Measurements from ENCODE around the gene SLC16A13.

GRCh38 chr17:7029096-7029495, 6.7 kb upstream of the SLC16A13 start:
- no peak for TF ChIP-seq MYC (IDR thresholded peaks at IDR 0.05; ENCODE audit: low read depth, low read length)
- no peak for TF ChIP-seq CTCF (IDR thresholded peaks at IDR 0.05; ENCODE audit: extremely low read depth in 1 of 2, insufficient read depth in 1 of 2, low read depth in 1 of 2, low read length in 2 of 2)
- TF ChIP-seq POLR2A (IDR thresholded peaks at IDR 0.05; ENCODE audit: low read depth, low read length) = no peak
- no peak for TF ChIP-seq MAX (IDR thresholded peaks at IDR 0.05; ENCODE audit: insufficient read depth, insufficient read length)
- no peak for TF ChIP-seq EZH2 (IDR thresholded peaks at IDR 0.05; ENCODE audit: borderline replicate concordance, low read depth, low read length, severe bottlenecking)
- TF ChIP-seq POLR2AphosphoS5 (IDR thresholded peaks at IDR 0.05; ENCODE audit: insufficient read depth, low read depth, low read length) = no peak
